Neural progenitor cell (in vitro differentiated cells): ENCODE data around the gene CRHR1. TPM values are rescaled to one million over a fixed set of nuclear protein-coding genes. Genes with fewer than 3 reads are reported as not detected.

ENCODE experiments used
- DNase-seq: peaks from one replicate; pipeline ENCODE4 v3.0.0-alpha.2; 2016; ENCODE audit warnings: low spot score
- H2AFZ ChIP-seq: fragments of 200-600 bp; sonication (generic); replicated peaks from 2 replicates; pipeline ENCODE4 v1.6.1; 2016; ENCODE audit warnings: antibody characterized with exemption
- H3F3A ChIP-seq: fragments of 200-600 bp; sonication (generic); 2 replicates; pipeline ENCODE4 v1.6.1; 2016; ENCODE audit warnings: antibody characterized with exemption, low read depth
- H3K27ac ChIP-seq: fragments of 200-600 bp; sonication (generic); 2 replicates; pipeline ENCODE4 v1.5.1; 2016; ENCODE audit warnings: mild to moderate bottlenecking
- H3K27me3 ChIP-seq: fragments of 200-600 bp; sonication (generic); 2 replicates; pipeline ENCODE4 v1.6.1; 2016; ENCODE audit warnings: mild to moderate bottlenecking, moderate library complexity
- H3K36me3 ChIP-seq: fragments of 200-600 bp; sonication (generic); 2 replicates; pipeline ENCODE4 v1.5.1; 2016
- H3K4me1 ChIP-seq: fragments of 200-600 bp; sonication (generic); 2 replicates; pipeline ENCODE4 v1.6.1; 2016; ENCODE audit warnings: mixed run types
- H3K4me2 ChIP-seq: fragments of 200-600 bp; sonication (generic); 2 replicates; pipeline ENCODE4 v1.6.1; 2016
- H3K4me3 ChIP-seq: fragments of 200-600 bp; sonication (generic); 2 replicates; pipeline ENCODE4 v1.5.1; 2016
- H3K79me2 ChIP-seq: fragments of 200-600 bp; sonication (generic); 2 replicates; pipeline ENCODE4 v1.6.1; 2016; ENCODE audit warnings: low read depth
- H3K9ac ChIP-seq: fragments of 200-600 bp; sonication (generic); 2 replicates; pipeline ENCODE4 v1.6.1; 2016
- H3K9me3 ChIP-seq: fragments of 200-600 bp; sonication (generic); 2 replicates; pipeline ENCODE4 v1.5.1; 2016; ENCODE audit warnings: low read depth
- H4K20me1 ChIP-seq: fragments of 200-600 bp; sonication (generic); 2 replicates; pipeline ENCODE4 v1.6.1; 2016; ENCODE audit warnings: low read depth
- H3K27ac Mint-ChIP-seq: 3 replicates; pipeline ENCODE4 v1.8.0; 2021; ENCODE audit warnings: mixed read lengths
- H3K27me3 Mint-ChIP-seq: 2 replicates; pipeline ENCODE4 v1.8.0; 2022; ENCODE audit warnings: low read depth, mild to moderate bottlenecking, inconsistent platforms, moderate library complexity, mixed read lengths; ENCODE audit not compliant: insufficient read depth
- H3K36me3 Mint-ChIP-seq: 3 replicates; pipeline ENCODE4 v1.8.0; 2021; ENCODE audit warnings: mixed read lengths
- H3K4me1 Mint-ChIP-seq: 3 replicates; pipeline ENCODE4 v1.8.0; 2021; ENCODE audit warnings: mixed read lengths
- H3K4me3 Mint-ChIP-seq: 3 replicates; pipeline ENCODE4 v1.8.0; 2021; ENCODE audit warnings: mild to moderate bottlenecking, moderate library complexity, mixed read lengths
- H3K9me3 Mint-ChIP-seq: 3 replicates; pipeline ENCODE4 v1.8.0; 2020; ENCODE audit warnings: mixed read lengths
- CTCF ChIP-seq: fragments of 200-600 bp; sonication (generic); IDR thresholded peaks from 2 replicates; pipeline ENCODE4 v1.5.1; 2017; ENCODE audit warnings: antibody characterized with exemption, mild to moderate bottlenecking
- EZH2 ChIP-seq: fragments of 200-600 bp; sonication (generic); IDR thresholded peaks from 2 replicates; pipeline ENCODE4 v1.6.1; 2017; ENCODE audit warnings: antibody characterized with exemption, mild to moderate bottlenecking, moderate library complexity
- EZH2phosphoT487 ChIP-seq: fragments of 200-600 bp; sonication (generic); IDR thresholded peaks from 2 replicates; pipeline ENCODE4 v1.6.1; 2017; ENCODE audit warnings: antibody characterized with exemption
- total RNA-seq: library from RNA; depleted of rRNA; stranded (reverse); fragments of >200 nt; gene quantifications from 2 replicates; pipeline ENCODE4 v1.2.3, GENCODE V29; 2015; ENCODE audit warnings: low replicate concordance

The CRHR1 gene
- total RNA-seq, 1 donor from 2014 or later: 3.4 TPM

- Mint-ChIP-seq H3K4me3 (no peak overlapping the region), H3K4me1 (peaks cover 4% of the 10 kb centered on the region), H3K9me3 (no peaks in the 10 kb centered on the region), H3K27me3 (peaks cover 7% of the 10 kb centered on the region), H3K36me3 (no peaks in the 10 kb centered on the region), H3K27ac (no peak overlapping the region)
- Histone ChIP-seq H3K9ac (no peak overlapping the region), H3K79me2 (no peaks in the 10 kb centered on the region), H3K27me3 (peaks cover 78% of the 10 kb centered on the region), H3K4me2 (no peak overlapping the region), H3K4me3 (no peak overlapping the region), H3K36me3 (no peaks in the 10 kb centered on the region), H3K9me3 (no peaks in the 10 kb centered on the region), H3K4me1 (peaks cover 12% of the 10 kb centered on the region), H2AFZ (no peak overlapping the region), H4K20me1 (no peaks in the 10 kb centered on the region), H3K27ac (no peak overlapping the region), H3F3A (no peaks in the 10 kb centered on the region)
- TF ChIP-seq EZH2phosphoT487 (no peak), EZH2 (no peak), CTCF (no peak)
- no peak for DNase-seq
Measured at GRCh38 chr17:45750779-45751440, 33.2 kb upstream of the CRHR1 start.

- Histone ChIP-seq H3K27me3 (peaks cover 73% of the 10 kb centered on the region), H3K4me1 (peaks cover 11% of the 10 kb centered on the region), H4K20me1 (no peaks in the 10 kb centered on the region), H3F3A (no peaks in the 10 kb centered on the region), H3K9me3 (no peaks in the 10 kb centered on the region), H3K9ac (no peak overlapping the region), H3K36me3 (no peaks in the 10 kb centered on the region), H3K27ac (no peak overlapping the region), H3K79me2 (no peaks in the 10 kb centered on the region), H2AFZ (no peak overlapping the region), H3K4me2 (no peak overlapping the region), H3K4me3 (no peak overlapping the region)
- TF ChIP-seq CTCF (no peak), EZH2 (no peak), EZH2phosphoT487 (no peak)
- H3K36me3 Mint-ChIP-seq: no peaks in the 10 kb centered on the region
- no peak overlapping the region for H3K4me3 Mint-ChIP-seq
- H3K27me3 Mint-ChIP-seq: peaks cover 5% of the 10 kb centered on the region
- peak; percentile 45 for DNase-seq
- peaks cover 5% of the 10 kb centered on the region for H3K4me1 Mint-ChIP-seq
- no peaks in the 10 kb centered on the region for H3K9me3 Mint-ChIP-seq
- no peak overlapping the region for H3K27ac Mint-ChIP-seq
Measured at GRCh38 chr17:45751466-45751865, 32.7 kb upstream of the CRHR1 start.

- Histone ChIP-seq H3K9ac (no peak overlapping the region), H3K4me1 (peaks cover 14% of the 10 kb centered on the region), H3K27ac (no peak overlapping the region), H3K79me2 (no peaks in the 10 kb centered on the region), H3K36me3 (no peaks in the 10 kb centered on the region), H2AFZ (no peak overlapping the region), H4K20me1 (no peaks in the 10 kb centered on the region), H3K9me3 (no peaks in the 10 kb centered on the region), H3F3A (no peaks in the 10 kb centered on the region), H3K4me3 (no peak overlapping the region), H3K27me3 (peaks cover 67% of the 10 kb centered on the region), H3K4me2 (no peak overlapping the region)
- H3K4me1 Mint-ChIP-seq: peaks cover 11% of the 10 kb centered on the region
- DNase-seq: no peak
- no peaks in the 10 kb centered on the region for H3K9me3 Mint-ChIP-seq
- no peak overlapping the region for H3K4me3 Mint-ChIP-seq
- TF ChIP-seq EZH2phosphoT487: no peak
- TF ChIP-seq EZH2: no peak
- TF ChIP-seq CTCF: no peak
- no peaks in the 10 kb centered on the region for H3K36me3 Mint-ChIP-seq
- H3K27me3 Mint-ChIP-seq: peaks cover 7% of the 10 kb centered on the region
- H3K27ac Mint-ChIP-seq: no peak overlapping the region
Measured at GRCh38 chr17:45752246-45752645, 31.9 kb upstream of the CRHR1 start.
